GM21367 (cell line): ENCODE measurements around the gene GUK1.
A peak's percentile ranks its signal among the peaks of the same experiment; 100 is the strongest.

Source experiments
- ATAC-seq: cut with Tn5 transposase; IDR thresholded peaks from one replicate; pipeline ENCODE4 v1.9.1; 2021; ENCODE audit not compliant: unreplicated experiment

The GUK1 gene, protein sequence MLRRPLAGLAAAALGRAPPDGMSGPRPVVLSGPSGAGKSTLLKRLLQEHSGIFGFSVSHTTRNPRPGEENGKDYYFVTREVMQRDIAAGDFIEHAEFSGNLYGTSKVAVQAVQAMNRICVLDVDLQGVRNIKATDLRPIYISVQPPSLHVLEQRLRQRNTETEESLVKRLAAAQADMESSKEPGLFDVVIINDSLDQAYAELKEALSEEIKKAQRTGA

DNA sequence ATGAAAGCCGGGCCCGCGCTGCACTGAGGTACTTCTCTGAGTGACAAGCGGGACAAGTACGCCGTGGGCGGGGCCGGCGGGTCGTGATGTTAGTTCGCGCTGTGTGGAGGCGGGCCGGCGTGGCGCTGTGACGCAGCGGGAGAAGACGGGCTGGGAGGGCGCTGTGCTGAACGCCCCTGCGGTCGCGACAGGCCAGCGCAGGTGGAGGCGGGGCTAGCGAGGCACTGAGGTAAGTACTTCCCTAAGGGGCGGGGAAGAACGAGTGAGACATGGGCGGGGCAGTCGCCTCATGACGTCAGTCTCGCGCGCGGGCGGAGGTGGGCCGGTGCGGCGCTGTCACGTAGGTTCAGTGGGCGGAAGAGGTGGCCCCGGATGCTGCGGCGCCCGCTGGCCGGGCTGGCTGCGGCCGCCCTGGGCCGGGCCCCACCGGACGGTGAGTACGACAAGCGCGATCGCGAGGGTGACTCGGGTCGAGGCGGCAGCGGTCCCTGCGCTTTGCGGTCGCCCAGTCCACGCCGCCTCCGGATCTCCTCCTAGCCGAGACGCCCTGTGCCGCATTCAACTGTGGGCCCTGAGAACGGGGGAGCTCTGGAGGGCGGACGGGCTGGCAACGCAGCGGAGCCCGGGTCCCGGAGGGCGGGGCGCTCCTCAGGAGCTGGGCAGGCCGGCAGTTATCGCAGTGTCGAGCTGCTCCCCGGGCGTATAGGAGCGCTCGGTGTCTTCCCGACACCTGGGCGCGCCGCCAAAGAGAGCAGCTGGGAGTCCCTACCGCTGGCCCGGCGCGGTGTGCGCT lies at the start of gene GUK1:
Gene GUK1 (plus strand): TSS at position 349 of the 793 bp plus-strand sequence. CDS start 24 bp downstream, at position 373.
- ATAC-seq = peak; percentile 88

DNA sequence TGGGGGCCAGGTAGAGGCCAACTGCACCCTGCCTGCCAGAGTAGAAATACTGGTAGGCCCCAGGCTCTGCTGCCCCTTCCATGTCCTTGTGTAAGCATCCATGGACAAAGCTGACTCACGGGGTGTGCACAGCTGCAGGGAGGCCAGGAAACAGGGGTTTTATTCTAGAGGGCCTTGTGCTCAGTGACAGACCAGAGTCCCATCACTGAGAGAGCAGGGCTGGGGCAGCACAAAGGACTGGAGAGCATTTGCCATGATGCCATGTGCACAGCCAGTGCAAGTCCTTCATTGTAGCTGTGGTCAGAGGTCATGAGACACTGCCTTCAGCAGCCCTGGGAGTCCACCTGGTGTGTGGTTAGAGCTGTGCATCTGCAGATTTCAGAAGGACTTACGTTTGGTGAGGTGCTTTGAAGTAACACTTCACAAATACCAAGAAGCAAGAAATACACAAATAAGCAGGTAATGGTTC lies 49.4 kb upstream of the GUK1 start:
- ATAC-seq = no peak

DNA sequence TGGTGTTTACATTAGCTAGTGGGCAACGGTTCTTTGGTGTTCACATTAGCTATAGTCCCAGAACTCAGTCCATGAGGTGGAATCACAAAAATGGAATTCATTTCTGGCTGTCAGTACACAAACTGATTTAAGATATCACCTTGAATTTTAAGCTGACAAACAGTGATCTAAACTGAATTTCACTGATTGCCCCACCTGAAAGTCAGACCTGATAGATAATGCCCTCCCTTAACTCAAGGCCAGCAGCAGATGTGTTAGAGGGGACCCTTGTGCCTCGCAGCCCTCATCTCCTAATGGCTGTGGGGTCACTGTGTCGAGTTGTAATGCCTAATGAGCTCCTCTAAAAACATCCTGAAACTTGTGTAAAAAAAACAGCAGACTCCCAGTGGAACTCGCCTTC lies 49.0 kb upstream of the GUK1 start:
- no peak for ATAC-seq

DNA sequence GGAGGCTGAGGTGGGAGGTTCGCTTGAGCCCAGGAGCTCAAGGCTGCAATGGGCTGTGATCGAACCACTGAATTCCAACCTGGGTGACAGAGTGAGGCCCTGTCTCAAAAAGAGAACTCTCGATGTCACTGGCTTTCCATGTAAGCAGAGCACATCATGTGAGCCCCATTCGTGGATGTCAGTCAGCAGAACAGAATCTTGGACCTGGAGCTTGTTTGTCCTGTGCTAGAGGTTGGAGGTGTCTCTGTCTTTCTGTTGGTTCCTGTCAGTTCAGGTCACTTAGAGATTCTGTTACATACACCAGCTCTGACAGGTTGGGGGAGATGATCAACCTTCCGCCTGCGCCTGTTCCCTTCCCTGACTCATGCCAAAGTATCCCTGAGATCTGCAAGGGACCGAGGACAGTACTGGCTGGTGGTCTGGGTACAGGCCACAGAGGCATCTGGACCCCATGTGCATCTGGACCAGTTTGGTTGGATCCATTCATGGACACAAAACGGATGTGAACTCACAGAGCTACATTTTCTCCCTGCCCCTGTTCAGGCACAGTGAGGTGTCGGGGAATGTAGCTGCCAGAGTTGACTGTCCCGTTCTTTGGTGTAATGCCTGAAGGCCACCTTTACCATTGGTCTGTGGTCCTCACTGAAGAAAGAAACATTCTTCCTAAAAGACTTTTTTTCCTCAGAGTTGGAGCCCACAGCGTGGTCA lies 47.6 kb upstream of the GUK1 start:
- ATAC-seq = no peak

DNA sequence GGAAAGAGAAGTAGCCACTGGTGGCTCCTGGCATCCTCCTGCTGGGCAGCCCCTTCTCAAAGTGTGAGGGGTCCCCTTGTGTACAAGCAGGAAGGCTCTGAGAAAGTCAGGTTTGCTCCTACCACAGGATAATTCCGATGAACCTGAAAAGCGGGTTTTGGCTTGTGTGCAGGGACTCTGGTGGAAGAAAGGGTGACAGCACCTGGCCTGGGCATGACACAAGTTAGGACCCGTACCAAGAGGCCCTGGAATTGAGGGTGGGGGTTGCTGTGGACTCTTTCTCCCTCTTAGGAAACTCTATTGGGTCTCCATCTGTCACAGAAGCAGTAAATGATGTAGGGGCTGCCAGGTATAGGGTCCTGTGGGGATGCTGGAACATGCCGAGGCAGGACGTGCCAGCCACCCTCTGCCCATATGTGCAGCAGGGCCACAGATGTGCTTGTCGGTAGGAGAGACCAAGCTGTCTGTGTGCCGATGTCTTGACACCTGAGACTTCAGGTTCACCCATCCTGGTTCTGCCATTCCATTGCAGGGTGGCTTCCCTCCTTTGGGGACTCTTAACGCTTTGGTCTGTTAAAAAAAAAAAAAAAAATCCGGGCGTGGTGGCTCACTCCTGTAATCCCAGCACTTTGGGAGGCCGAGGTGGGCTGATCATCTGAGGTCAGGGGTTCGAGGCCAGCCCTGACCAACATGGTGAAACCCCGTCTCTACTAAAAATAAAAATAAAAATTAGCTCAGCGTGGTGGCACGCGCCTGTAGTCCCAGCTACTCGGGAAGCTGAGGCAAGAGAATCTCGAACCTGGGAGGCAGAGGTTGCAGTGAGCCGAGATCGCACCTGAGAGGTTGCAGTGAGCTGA lies 46.8 kb upstream of the GUK1 start:
- no peak for ATAC-seq

DNA sequence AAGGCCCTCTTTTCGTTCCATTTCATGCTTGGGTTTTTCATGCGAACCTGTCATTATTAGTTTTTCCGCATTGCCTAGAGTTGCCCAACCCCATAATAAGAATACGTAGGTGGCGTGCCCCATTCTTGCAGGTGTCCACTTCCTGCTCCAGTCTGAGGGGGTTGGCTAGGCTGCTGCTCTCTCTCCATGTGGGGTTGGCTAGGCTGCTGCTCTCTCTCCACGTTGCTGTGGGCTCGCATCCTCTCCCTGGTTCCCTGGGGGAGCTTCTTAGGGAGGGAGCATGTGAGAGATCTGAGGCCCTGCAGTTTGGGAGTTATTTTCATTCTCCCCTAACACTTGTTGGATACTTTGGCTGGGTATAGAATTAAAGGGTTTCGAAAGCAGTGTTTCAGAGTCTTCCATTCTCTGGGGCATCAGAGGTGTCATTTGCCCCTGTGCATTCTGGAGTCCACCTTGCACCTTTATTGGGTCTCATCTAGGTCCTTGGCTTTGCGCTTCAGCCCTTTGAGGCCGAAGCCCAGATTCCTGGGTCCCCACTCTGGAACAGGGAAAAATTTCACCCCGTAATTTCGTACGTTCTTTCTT lies 45.6 kb upstream of the GUK1 start:
- no peak for ATAC-seq

DNA sequence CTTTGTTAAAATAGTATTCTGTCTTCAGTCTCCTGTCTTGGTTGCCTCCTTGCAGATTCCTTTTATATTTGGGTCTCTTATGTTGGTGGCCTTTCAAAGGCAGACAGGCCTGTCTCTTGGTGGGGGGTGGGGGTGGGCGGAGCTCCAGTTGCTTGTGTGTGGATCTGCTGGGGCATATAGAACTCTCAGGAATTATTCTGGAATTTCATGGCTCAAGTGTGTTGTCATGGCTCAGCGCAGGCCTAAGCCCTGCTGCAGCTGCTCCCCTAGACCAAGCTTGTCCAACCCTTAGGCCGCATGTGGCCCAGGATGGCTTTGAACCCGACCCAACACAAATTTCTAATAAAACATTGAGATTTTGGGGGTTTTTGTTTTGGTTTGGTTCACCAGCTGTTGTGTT lies 44.9 kb upstream of the GUK1 start:
- ATAC-seq = no peak

DNA sequence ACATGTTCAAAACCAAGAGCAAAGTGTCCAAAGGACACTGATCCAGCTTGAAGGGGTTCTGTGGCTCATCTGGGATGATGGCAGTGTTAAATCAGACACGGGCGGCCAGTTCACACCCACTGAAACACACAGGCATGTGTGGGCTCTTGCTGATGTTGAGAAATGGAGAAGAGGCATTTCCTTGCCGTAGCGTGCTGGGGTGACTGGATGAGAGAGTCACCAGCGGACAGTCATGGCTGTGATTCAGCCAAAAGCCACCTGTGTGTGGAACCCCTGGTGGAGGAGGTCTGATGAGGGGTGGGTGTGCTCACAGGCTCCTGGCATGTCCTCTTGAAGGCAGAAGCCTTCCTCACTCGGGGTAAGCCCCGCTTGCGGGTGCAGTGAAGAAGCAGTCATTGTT lies 44.1 kb upstream of the GUK1 start:
- ATAC-seq = no peak

DNA sequence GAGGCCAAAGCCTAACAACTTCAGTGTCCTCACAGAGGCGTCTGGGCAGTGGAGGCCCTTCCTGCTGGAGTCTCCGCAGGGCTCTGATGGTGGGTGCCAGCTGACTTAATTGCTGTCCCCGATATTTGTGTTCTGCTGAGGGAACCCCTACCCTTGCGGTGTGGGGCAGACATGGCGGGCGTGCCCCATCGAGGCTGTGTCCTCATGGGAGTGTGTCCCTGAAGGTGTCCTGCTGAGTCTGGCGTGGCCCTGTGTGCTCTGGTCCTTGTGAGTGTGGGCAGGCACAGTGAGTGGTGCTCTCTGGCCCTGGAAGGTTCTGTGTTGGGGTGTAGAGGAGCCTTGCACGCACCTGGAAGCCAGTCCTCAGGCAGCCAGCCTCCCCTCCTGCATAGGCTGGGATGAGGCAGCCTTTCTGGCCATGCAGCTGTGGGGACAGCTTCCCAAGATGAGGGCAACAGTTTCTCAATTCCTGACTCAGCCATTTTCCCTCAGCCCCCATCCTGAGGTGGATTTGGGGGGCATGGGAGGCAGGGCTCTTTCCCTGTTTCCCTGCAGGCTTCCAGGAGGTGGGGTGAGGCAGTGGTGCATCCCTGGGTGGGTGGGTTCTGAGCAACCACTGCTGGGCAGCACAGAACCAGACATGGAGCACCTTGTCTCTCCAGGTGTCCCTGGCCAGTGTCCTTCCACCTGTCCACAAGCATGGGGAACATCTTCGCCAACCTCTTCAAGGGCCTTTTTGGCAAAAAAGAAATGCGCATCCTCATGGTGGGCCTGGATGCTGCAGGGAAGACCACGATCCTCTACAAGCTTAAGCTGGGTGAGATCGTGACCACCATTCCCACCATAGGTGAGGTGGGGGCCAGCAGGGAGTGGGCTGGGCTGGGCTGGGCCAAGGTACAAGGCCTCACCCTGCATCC lies 43.4 kb upstream of the GUK1 start:
- no peak for ATAC-seq

DNA sequence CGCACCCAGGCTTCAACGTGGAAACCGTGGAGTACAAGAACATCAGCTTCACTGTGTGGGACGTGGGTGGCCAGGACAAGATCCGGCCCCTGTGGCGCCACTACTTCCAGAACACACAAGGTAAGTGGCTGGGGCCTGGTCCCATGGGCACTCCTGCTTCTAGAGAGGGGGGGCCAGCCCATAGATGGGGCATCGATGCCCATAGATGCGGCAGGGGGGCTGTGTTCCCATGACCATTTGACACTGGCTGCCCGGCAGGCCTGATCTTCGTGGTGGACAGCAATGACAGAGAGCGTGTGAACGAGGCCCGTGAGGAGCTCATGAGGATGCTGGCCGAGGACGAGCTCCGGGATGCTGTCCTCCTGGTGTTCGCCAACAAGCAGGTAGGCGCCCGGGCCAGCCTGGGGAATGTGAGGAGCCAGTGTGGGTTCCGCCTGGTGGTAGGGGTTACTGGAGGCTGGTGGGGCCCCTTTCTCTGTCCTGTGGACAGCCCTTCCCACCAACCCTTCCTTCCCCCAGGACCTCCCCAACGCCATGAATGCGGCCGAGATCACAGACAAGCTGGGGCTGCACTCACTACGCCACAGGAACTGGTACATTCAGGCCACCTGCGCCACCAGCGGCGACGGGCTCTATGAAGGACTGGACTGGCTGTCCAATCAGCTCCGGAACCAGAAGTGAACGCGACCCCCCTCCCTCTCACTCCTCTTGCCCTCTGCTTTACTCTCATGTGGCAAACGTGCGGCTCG lies 42.6 kb upstream of the GUK1 start:
- no peak for ATAC-seq

DNA sequence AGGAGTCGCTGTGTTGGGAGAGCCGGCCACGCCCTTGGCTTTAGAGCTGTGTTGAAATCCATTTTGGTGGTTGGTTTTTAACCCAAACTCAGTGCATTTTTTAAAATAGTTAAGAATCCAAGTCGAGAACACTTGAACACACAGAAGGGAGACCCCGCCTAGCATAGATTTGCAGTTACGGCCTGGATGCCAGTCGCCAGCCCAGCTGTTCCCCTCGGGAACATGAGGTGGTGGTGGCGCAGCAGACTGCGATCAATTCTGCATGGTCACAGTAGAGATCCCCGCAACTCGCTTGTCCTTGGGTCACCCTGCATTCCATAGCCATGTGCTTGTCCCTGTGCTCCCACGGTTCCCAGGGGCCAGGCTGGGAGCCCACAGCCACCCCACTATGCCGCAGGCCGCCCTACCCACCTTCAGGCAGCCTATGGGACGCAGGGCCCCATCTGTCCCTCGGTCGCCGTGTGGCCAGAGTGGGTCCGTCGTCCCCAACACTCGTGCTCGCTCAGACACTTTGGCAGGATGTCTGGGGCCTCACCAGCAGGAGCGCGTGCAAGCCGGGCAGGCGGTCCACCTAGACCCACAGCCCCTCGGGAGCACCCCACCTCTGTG lies 41.7 kb upstream of the GUK1 start:
- ATAC-seq = no peak

DNA sequence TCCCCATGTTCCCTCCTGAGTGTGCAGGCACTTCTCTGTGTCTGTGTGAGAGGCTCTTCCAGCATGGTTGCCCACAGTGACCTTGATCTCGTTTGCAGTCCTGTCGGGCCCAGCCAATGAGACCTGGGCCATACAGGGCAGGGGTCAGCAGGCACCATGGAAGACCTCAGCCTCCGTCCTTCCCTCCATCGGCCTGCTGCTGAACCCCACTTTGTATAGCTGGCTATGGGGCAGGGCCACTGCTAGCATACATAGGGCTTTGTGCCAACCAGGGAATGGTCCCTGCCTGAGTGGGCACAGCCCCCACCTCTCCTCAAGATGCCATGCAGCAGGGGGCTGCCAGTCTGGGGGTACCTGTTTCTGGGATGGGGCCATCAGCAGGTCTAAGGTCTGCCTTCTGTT lies 40.7 kb upstream of the GUK1 start:
- no peak for ATAC-seq

DNA sequence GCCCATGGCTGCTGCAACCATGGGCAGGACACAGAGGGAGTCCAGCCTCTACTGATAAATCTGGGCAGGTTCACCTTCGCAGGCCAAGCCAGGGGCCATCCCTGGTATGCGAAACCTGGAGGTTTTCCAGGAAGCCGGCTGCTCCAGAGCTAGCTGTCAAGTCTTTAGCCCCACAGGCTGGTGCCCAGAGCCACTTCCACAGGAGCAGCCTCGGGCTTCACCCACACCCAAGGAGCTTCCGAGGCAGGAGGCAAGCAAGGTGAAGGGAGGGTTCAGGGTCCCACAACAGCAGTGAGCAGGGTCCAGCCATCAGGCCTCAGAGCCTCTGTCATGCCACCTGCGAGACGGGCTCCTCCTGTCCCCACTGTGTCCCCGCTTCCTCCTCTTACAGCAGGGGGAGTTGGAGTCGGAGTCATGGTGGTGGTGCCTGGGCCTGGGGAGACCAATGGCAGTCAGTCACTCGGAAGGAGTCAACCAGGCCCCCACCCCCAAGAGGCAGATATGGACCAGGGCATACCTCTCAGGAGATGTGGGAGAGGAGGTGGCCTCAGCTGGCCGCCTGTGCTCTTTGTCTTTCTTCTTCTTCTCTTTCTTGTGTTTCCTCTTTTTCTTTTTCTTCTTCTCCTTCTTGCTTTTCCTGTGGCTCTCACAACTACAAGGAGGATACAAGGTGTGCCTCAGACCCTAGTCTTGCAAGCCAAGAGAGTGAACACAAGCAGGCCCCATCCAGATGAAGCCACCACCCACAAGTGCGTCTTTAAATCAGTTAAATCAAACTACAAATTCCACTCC lies 39.1 kb upstream of the GUK1 start:
- no peak for ATAC-seq

DNA sequence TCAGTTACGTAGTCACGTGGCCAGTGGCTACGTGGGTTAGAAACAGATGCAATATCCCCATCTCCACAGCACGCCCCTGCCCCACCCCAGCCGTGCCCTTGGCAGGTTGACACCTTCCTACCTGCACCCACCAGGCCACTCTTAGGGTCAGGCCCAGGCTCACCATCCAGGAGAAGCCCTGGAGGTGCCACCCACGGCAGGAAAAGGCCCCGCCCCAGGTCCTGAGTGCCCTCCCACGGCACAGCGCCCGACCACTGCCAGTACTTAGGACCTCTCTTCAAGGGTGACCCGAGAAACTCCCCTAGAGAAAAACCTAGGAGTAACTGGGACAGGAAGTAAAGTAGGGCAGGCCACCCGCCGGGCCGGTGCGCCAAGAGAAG lies 38.5 kb upstream of the GUK1 start:
- no peak for ATAC-seq

DNA sequence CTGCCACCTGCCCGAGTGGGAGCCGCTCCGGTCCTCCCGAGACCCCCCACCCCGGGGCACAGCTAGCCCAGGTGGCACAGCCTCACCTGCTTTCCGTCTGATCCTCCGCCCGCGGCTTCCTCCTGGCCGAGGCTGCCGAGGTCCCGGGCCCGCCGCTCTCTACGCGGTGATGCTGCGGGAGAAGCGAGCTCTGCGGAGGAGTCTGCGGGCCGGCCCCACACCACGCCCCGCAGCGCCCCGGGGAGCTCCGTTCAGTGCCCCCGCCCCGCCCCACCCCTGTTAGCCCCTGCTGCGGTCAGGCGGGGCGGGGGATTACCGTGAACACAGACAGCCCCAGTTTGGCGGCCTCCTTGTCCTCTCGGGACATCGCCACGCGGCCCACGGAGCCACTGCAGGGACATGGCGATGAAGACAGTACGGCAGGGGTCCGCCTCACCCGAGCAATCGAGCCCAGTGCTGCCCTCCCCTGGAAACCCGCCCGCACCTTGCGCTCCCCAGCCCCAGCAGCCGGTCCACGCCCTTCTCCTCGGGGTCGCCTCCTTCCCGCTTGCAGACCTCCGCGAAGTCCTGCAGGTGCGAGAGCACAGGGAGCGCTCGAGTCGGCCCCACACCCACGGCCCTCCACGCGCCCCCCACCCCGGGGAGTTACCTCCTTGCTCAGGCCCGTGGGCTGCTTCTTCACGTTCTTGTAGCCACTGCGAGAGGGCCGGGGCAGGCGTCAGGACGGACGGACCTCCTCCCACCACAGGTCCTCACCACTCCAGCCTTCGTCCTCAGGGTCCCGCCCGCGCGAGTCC lies 37.9 kb upstream of the GUK1 start:
- ATAC-seq = peak; percentile 30

DNA sequence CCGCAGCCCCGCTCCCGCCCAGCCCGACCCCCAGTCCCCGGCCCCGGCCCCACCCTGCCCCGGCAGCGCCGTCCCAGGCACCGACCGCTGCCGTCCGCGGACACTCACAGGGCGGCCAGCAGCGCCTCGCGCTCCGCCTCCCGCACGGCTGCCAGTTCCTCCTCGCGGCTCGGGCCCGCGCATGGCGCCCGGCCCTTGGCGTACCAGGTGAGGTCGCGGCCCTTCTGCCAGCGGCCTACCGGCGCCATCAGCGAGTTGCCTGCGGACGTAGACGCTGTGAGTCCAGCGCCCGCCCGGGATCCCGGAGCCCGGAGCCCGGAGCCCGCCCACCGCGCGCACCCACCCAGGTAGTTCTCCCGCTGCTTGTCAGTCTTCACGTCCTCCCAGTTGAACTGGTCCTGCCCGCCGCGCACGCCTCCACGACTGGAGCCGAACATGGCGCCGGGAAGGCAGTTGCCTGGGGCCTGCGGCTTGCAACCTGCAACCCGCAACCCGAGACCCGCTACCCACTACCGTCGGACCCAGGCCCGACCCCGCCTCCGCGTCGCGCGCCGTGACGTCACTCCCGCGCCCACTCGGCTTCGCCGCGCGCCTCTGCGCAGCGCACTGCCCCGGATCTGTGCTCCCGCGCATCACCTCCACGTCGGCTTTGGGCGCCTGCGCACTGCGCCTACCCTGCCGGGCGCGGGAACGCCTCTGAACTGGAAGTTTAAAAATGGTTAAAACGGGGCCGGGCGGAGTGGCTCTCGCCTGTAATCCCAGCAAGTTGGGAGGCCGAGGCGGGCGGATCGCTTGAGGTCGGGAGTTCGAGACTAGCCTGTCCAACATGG lies 37.1 kb upstream of the GUK1 start, which contains the start of gene C1orf35:
Gene C1orf35 (minus strand): TSS at position 535 of the 830 bp plus-strand sequence. CDS start 98 bp downstream, at position 437.
- peak; percentile 62 for ATAC-seq
